Measurements from ENCODE around the gene HDAC4.
A peak's percentile ranks its signal among the peaks of the same experiment; 100 is the strongest.

HDAC4 gene

GRCh38 chr2:239275847-239276831 is 124.7 kb downstream of the HDAC4 start:
- peak; percentile 55 for DNase-seq

- peak; percentile 29 for DNase-seq
These were observed 125.7 kb downstream of the HDAC4 start for GRCh38 chr2:239275044-239275685.

GRCh38 chr2:239274391-239275043 is 126.3 kb downstream of the HDAC4 start:
- DNase-seq, result peak; percentile 50

- peak; percentile 33 for DNase-seq
These were observed 127.3 kb downstream of the HDAC4 start for GRCh38 chr2:239273280-239274234.

GRCh38 chr2:239272626-239273025 is 128.2 kb downstream of the HDAC4 start:
- DNase-seq, result peak; percentile 41

- DNase-seq, result peak; percentile 26
These were observed 128.9 kb downstream of the HDAC4 start for GRCh38 chr2:239271882-239272281.

- DNase-seq, result peak; percentile 34
These were observed 129.3 kb downstream of the HDAC4 start for GRCh38 chr2:239271471-239271870.

GRCh38 chr2:239269916-239270315 is 130.9 kb downstream of the HDAC4 start:
- DNase-seq, result peak; percentile 43

- DNase-seq, result peak; percentile 20
These were observed 131.5 kb downstream of the HDAC4 start for GRCh38 chr2:239269173-239269885.

- peak; percentile 19 for DNase-seq
These were observed 132.3 kb downstream of the HDAC4 start for GRCh38 chr2:239268549-239268948.

GRCh38 chr2:239268082-239268481 is 132.7 kb downstream of the HDAC4 start:
- DNase-seq, result peak; percentile 47

GRCh38 chr2:239267288-239267951 is 133.4 kb downstream of the HDAC4 start:
- peak; percentile 65 for DNase-seq

- no peak for DNase-seq
These were observed 134.0 kb downstream of the HDAC4 start for GRCh38 chr2:239266779-239267287.

GRCh38 chr2:239266434-239266766 is 134.4 kb downstream of the HDAC4 start:
- DNase-seq, result peak; percentile 2

GRCh38 chr2:239265681-239266433 is 135.0 kb downstream of the HDAC4 start:
- DNase-seq, result peak; percentile 44

GRCh38 chr2:239264838-239265651 is 135.8 kb downstream of the HDAC4 start:
- peak; percentile 52 for DNase-seq

- DNase-seq, result no peak
These were observed 136.4 kb downstream of the HDAC4 start for GRCh38 chr2:239264492-239264837.

- peak; percentile 46 for DNase-seq
These were observed 136.9 kb downstream of the HDAC4 start for GRCh38 chr2:239263669-239264491.
